ENCODE measurements around the gene IGSF21. TPM values are rescaled to one million over a fixed set of nuclear protein-coding genes. Genes with fewer than 3 reads are reported as not detected.

Gene IGSF21
- total and polyA plus RNA-seq, 2 donors (not counting 3 experiments of a cell fraction or from before 2014, with no cell fraction given) = not detected

- dilution Hi-C loops (cut with MboI; ENCODE audit: extremely low pct_ligation_motif_present, low sequenced_read_pairs) = no loop called here
- DNase-seq (ENCODE audit: low read depth, low spot score) (no peak), FAIRE-seq (no peak)
- H3K4me3 ChIP-seq (replicated peaks in 1 of 3; ENCODE audit: insufficient read depth in 1 of 3, low read depth in 1 of 3, low read length in 3 of 3) = no peak overlapping the region
- H3K4me1 ChIP-seq (ENCODE audit: control insufficient read depth, extremely low read depth, insufficient read depth, low read length) = no peaks in the 10 kb centered on the region
- POLR2A ChIA-PET = no interaction called here
- H2AFZ ChIP-seq (ENCODE audit: low read depth, low read length) = no peak overlapping the region
- no peak for TF ChIP-seq GATA2 (IDR thresholded peaks at IDR 0.05; ENCODE audit: insufficient read depth, insufficient read length, low read depth, low read length)
- TF ChIP-seq FOS (IDR thresholded peaks at IDR 0.05; ENCODE audit: borderline replicate concordance, insufficient read depth, low read length) = no peak
- H3K79me2 ChIP-seq (ENCODE audit: control insufficient read depth, insufficient read depth, low read length) = no peaks in the 10 kb centered on the region
- CTCF ChIA-PET = no interaction called here
- no peaks in the 10 kb centered on the region for H3K36me3 ChIP-seq (ENCODE audit: control insufficient read depth in 2 of 2, extremely low read depth in 1 of 2, insufficient read depth in 2 of 2, low read length in 2 of 2)
- peaks cover 1% of the 10 kb centered on the region for H3K9me3 ChIP-seq (replicated peaks; ENCODE audit: control insufficient read depth, insufficient read depth, low read length)
- no peak overlapping the region for H3K27ac ChIP-seq (ENCODE audit: insufficient read depth, low read depth, low read length)
- no peak overlapping the region for H3K4me2 ChIP-seq (ENCODE audit: insufficient read depth, low read length)
- H4K20me1 ChIP-seq (replicated peaks; ENCODE audit: control insufficient read depth, extremely low read depth, insufficient read depth, low read length) = no peaks in the 10 kb centered on the region
- H3K27me3 ChIP-seq (ENCODE audit: control insufficient read depth in 2 of 2, insufficient read depth in 2 of 2, low read length in 2 of 2) = no peaks in the 10 kb centered on the region
- no peaks in the 10 kb centered on the region for H3K9me1 ChIP-seq (replicated peaks; ENCODE audit: control insufficient read depth, extremely low read depth, insufficient read depth, low read length)
- intact Hi-C loops (cut with micrococcal nuclease) = no loop called here
- no peak overlapping the region for H3K9ac ChIP-seq (replicated peaks; ENCODE audit: extremely low read depth, insufficient read depth, low read length)
- BruUV-seq (replicated peaks) = no TSS peak
These were observed 47.0 kb downstream of the IGSF21 start for GRCh38 chr1:18154430-18155194.

GRCh38 chr1:18155881-18156385 is 48.3 kb downstream of the IGSF21 start:
- Histone ChIP-seq H3K9ac (replicated peaks; ENCODE audit: extremely low read depth, insufficient read depth, low read length) (no peak overlapping the region), H3K36me3 (ENCODE audit: control insufficient read depth in 2 of 2, extremely low read depth in 1 of 2, insufficient read depth in 2 of 2, low read length in 2 of 2) (no peaks in the 10 kb centered on the region), H3K27me3 (ENCODE audit: control insufficient read depth in 2 of 2, insufficient read depth in 2 of 2, low read length in 2 of 2) (no peaks in the 10 kb centered on the region), H4K20me1 (replicated peaks; ENCODE audit: control insufficient read depth, extremely low read depth, insufficient read depth, low read length) (no peaks in the 10 kb centered on the region), H3K27ac (ENCODE audit: insufficient read depth, low read depth, low read length) (no peak overlapping the region), H3K4me3 (replicated peaks in 1 of 3; ENCODE audit: insufficient read depth in 1 of 3, low read depth in 1 of 3, low read length in 3 of 3) (no peak overlapping the region), H3K4me2 (ENCODE audit: insufficient read depth, low read length) (no peak overlapping the region), H3K9me1 (replicated peaks; ENCODE audit: control insufficient read depth, extremely low read depth, insufficient read depth, low read length) (no peaks in the 10 kb centered on the region), H3K9me3 (replicated peaks; ENCODE audit: control insufficient read depth, insufficient read depth, low read length) (peaks cover 1% of the 10 kb centered on the region), H3K4me1 (ENCODE audit: control insufficient read depth, extremely low read depth, insufficient read depth, low read length) (no peaks in the 10 kb centered on the region), H2AFZ (ENCODE audit: low read depth, low read length) (no peak overlapping the region), H3K79me2 (ENCODE audit: control insufficient read depth, insufficient read depth, low read length) (no peaks in the 10 kb centered on the region)
- no TSS peak for BruUV-seq (replicated peaks)
- CTCF ChIA-PET = no interaction called here
- dilution Hi-C loops (cut with MboI; ENCODE audit: extremely low pct_ligation_motif_present, low sequenced_read_pairs) (no loop called here), intact Hi-C loops (cut with micrococcal nuclease) (no loop called here)
- POLR2A ChIA-PET = no interaction called here
- DNase-seq (ENCODE audit: low read depth, low spot score) (no peak), FAIRE-seq (no peak)
- TF ChIP-seq POLR2A (IDR thresholded peaks at IDR 0.05; ENCODE audit: low read depth, low read length) (no peak), JUN (IDR thresholded peaks at IDR 0.05; ENCODE audit: borderline replicate concordance, insufficient read depth, insufficient read length, low read depth) (no peak), FOS (IDR thresholded peaks at IDR 0.05; ENCODE audit: borderline replicate concordance, insufficient read depth, low read length) (no peak), GATA2 (IDR thresholded peaks at IDR 0.05; ENCODE audit: insufficient read depth, insufficient read length, low read depth, low read length) (no peak), MAX (IDR thresholded peaks at IDR 0.05; ENCODE audit: insufficient read depth, insufficient read length) (no peak), EZH2 (IDR thresholded peaks at IDR 0.05; ENCODE audit: borderline replicate concordance, low read depth, low read length, severe bottlenecking) (no peak), MYC (IDR thresholded peaks at IDR 0.05; ENCODE audit: low read depth, low read length) (no peak), CTCF (IDR thresholded peaks at IDR 0.05; ENCODE audit: extremely low read depth in 1 of 2, insufficient read depth in 1 of 2, low read depth in 1 of 2, low read length in 2 of 2) (no peak)
